NCI-H2196 (cell line): Measurements from ENCODE around the gene ISM2.
"Not testable (repeated sequence)": the region's sequence is repeated elsewhere in the genome, so short reads cannot be mapped to it uniquely, and the experiment has no call there.

Experiments
- DNase-seq: peaks from one replicate; lab custom pipeline; 2025; ENCODE audit not compliant: unreplicated experiment; lab: John Stamatoyannopoulos, UW

Gene ISM2

DNA sequence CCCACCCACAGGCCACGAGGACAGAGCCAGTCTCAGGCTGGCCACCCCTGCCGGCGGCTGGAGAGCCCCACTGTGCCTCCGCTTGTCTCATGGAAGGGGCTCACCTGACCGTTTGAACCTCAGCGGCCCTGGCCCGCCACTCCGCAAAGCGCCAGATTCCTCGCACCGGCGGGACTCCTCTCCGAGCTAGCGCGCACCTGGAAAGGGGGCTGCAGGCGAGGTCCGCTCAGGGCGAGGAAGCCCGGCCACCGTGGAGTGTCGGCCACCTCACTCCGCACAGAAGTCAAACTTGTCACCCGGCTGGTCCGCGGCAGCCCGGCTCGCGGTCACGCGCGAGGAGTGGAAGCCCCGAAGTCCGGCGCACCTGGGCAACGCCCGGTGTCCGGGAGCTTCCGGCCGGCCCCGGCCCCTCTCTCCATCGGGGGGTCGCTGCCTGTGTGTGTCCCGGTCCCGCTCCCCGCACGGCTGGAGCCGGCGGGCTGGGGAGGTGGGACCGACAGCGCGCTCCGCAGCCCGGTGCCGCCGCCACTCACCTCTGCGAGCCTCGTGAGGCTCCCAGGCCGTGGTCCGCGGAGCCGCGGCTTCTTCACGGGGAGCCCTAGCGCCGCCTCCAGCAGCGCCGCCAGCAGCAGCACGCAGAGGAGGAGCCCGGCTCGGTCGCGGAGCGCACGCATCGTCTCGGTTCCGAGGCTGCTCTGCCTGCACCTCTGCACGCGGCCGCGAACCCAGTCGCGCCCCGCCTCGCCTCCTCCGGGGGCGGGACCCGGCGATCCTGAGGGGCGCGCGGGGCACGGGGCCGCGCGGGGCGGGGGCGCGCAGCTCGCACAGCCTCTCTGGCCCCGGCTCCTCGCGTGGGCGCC lies at the start of gene ISM2:
Gene ISM2, minus strand, starts transcription at position 697 of the 860 bp plus-strand sequence. Its CDS starts 23 bp downstream, at position 674.
- DNase-seq, result peak; percentile 67

DNA sequence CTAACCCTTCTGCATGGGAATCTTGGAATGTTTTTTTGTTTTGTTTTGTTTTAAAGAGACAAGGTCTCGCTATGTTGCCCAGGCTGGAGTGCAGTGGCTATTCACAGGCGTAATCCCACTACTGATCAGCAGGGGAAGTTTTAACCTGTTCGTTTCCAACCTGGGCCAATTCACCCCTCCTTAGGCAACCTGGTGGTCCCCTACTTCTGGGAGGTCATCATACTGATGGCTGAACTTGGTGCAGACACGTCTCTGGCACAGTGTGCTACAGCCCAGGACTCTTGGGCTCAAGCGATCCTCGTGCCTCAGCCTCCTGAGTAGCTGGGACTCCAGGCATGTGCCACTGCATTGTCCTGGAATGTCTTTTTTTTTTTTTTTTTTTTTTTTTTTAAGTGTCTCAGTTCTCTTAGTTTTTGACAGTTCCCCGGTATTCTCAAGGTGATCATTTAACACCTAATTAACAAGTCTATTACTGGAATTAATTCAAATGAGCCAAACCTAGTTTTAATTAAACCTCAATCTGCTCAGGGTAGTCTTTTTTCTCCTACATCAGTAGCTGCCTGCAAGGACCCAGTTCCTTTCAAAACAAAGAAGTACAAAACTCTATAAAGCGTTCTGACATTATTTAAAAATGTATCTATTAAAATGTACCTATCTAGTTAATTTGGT lies 49.0 kb upstream of the ISM2 start:
- DNase-seq, result no peak

DNA sequence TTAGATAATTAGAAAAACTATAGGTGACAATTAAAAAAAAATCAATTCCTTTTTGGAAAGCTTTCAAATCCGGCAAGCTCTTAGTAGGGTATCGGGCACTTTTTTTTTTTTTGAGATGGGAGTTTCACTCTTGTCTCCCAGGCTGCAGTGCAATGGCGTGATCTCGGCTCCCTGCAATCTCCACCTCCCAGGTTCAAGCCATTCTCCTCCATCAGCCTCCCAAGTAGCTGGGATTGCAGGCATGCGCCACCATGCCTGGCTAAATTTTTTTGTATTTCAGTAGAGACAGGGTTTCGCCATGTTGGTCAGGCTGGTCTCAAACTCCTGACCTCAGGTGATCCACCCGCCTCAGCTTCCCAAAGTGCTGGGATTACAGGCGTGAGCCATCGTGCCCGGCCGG lies 46.6 kb upstream of the ISM2 start:
- not testable (repeated sequence) for DNase-seq

DNA sequence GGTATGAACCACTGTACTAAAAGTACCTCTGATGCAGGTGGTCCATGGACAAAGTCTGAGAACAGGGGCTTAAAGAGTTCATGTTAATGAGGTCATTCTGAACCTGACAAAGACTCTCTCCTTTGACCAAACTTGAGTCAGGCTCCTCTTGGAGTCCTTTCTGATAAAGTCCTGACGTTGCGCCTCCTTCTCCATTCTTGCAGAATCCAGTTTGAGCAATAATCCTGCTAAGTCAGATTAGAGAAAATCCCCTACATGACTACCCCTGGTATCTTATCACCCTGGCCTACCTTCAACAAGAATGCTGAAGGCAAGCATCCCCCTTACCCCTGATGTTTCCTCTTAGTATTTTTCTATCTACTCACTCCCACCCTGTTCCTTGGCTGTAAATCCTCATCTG lies 46.0 kb upstream of the ISM2 start:
- no peak for DNase-seq

DNA sequence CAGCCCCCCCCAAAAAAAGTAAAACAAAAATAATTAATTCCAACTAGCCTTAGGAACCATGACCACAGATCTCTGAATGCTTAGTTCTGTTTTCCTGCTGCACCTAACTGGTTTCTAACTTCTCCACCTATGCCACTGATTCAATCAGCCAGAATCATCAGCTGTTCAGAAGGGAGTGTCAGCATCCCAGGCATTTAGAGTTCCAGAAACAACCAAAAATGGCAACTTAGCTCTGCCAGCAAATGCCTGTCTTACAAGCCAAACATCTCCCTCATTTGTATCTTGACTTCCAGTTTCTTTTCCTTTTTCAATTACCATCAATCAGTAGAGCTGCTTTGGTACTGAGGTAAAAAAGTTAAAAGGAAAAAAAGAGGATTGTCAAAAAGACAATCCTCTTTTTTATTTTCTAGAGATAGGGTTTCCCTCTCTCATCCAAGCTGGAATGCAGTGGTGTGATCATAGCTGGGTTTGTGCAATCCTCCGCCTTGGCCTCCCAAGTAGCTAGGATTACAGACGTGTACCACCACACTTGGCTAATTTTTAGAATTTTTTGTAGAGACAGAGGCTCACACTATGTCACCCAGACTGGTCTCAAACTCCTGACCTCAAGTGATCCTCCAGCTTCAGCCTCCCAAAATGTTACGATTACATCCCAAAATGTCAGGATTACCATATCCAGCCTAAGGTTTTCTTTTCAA lies 45.2 kb upstream of the ISM2 start:
- no peak for DNase-seq

DNA sequence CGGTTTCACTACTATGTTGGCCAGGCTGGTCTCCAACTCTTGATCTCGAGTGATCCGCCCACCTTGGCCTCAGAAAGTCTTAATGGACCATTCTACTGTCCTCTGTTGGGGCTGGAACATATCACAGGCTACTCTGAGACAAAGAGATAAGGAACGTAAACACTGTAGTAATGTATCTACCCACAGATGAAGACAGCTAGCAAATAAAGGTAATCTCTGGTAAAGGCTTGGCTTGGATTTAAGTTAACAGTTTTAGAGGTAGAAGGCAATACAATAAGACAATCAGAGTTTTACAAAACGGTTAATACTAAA lies 44.6 kb upstream of the ISM2 start:
- DNase-seq, result no peak

DNA sequence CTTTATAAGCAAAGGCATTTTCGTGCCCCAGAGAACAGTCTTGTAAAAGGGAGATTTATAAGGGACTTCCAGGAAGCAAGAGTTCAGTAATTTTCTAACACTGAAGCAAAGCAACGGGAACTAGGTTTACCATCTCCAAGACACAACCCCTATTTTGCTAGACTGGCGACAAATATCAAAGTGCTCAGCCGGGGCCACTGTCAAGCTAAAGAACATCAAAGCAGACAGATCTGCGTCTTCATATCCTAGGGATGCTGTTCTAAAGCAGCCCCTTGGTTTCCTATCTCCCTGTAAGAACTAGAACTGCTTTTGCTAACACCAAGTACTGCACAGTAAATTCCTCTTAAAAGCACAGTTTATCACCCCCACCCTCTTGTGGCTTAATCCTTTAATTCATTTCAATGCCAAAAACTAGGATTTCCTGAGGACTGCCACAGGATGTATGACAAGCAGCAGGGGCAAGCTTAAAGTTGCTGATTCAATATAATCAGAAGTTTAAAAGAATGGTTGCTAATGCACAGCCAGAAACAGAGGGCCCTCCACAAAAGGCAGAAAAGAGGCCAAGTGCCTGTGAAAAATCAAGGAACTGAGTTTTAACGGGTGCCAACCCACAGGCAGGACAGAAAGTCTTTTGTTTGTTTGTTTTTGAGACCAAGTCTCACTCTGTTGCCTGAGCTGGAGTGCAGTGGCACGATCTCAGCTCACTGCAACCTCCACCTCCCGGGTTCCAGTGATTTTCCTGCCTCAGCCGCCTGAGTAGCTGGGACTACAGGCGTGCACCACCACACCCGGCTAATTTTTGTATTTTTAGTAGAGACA lies 44.0 kb upstream of the ISM2 start:
- DNase-seq, result no peak

DNA sequence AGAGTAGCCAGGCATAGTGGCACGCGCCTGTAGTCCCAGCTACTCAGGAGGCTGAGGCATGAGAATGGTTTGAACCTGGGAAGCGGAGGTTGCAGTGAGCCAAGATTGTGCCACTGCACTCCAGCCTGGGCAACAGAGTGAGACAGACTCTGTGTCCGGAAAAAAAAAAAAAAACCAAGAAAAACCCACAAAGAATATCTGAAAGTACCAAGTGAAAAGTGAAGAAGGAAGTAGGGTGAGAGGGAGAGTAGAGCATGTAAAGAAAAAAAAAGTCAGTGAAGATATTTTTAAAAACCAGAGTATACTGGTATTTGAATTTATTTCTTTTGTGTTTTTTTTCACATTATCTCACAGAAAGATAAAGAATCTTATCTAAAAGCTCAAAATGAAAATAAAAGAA lies 43.3 kb upstream of the ISM2 start:
- DNase-seq, result no peak

DNA sequence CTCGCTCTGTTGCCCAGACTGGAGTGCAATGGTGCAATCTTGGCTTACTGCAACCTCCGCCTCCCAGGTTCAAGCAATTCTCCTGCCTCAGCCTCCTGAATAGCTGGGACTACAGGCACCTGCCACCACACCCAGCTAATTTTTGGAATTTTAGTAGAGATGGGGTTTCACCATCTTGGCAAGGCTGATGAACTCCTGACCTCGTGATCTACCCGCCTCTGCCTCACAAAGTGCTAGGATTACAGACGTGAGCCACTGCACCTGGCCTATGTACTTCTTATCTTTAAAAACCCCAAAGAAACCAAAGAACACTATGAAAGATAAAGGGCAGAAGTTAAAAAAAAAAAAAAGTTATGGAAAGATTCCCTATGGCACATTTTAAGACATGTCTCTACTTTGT lies 38.3 kb upstream of the ISM2 start:
- not testable (repeated sequence) for DNase-seq

DNA sequence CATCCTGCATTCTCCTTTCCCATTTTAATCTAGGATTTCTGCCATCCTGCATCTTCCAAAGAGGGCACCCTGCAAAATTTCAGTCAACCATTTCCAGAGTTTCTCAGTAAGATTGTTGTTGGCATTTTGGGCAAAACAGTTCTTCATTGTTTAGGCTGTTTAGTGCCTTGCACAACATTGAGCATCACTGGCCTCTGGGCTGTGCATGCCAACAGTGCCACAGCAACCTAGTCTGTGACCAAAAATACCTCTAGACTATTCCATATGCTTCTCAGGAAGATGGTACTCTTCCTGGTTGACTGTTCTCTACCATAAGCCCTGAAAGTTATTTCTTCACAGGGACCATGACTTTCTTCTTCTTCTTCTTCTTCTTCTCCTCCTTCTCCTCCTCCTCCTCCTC lies 32.5 kb upstream of the ISM2 start:
- no peak for DNase-seq

DNA sequence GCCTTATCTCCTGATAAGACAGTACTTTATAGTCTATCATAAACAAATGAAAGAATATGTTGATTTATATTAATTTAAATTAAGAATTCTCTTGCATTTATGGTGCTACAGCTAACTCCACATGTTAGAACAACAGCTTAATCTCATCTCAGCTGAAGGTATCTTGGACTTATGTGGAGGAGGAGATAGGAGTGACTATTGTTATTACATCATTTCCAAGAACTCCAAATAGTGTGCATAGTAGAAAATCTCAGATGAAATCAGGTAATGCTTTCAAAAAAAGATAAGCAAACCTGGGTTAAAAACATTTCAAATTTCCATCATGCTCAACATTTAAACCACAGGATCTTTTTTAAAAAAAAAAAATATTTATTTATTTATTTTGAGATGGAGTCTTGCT lies 31.3 kb upstream of the ISM2 start:
- DNase-seq, result no peak

DNA sequence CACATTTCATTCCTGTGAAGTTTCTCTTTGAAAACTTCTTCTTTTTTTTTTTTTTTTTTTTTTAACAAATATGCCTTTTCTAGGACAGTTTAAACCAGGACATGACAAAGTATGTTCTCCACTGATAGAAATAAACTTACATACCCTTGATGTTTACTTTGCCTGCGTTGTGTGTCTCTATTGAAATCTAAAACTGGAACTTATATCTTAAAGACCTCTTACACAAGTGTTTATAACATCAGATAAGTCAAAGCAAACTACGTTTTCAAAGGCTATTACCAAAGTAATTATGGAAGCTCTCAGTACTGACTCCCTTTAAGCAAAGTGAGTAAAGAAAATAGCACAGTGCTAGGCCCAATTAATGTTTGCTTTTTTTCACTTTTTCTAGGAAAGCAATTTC lies 30.6 kb upstream of the ISM2 start:
- DNase-seq, result no peak

DNA sequence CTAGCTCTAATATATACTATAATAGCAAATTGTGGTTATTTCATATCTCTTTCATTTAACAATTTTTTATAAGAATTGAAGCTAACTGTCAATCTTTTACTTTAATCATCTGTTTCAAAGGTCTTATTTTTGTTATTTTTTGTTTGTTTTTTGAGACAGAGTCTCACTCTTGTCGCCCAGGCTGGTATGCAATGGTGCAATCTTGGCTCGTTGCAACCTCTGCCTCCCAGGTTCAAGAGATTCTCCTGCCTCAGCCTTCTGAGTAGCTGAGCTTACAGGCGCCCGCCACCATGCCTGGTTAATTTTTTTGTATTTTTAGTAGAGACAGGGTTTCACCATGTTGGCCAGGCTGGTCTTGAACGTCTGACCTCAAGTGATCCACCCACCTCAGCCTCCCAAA lies 30.1 kb upstream of the ISM2 start:
- not testable (repeated sequence) for DNase-seq

DNA sequence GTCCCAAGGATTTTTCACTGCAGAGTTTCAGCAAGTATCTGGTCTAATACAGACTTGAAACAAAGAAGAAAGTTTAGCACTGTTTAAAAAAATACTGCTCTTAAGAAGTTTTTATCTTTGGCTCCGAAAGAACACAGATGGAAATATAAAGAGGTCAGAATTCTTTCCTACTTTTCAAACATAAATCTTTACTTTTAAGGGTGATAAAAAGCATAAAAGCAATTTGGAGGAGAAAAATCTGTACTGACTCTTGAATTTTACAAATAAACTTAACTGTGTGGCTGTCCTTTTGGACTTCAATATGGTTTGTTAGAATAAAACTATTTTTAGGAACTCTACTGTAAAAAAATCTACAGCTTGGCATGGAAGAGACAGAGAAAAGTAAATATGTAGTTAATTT lies 27.6 kb upstream of the ISM2 start:
- no peak for DNase-seq

DNA sequence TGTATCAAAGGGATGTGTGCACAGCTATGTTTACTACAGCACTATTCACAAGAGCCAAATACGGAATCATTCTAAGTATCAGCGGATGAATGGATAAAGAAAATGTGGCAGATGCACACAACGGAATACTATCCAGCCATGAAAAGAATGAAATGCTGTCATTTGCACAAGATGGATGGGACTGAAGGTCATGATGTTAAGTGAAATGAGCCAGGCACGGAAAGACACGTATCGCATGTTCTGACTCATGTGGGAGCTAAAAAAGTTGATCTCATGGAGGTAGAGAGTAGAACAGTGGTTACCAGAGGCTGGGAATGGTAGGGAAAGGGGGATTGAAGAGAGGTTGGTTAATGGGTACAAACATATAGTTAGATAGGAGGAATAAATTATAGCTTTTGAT lies 25.9 kb upstream of the ISM2 start:
- DNase-seq, result no peak

DNA sequence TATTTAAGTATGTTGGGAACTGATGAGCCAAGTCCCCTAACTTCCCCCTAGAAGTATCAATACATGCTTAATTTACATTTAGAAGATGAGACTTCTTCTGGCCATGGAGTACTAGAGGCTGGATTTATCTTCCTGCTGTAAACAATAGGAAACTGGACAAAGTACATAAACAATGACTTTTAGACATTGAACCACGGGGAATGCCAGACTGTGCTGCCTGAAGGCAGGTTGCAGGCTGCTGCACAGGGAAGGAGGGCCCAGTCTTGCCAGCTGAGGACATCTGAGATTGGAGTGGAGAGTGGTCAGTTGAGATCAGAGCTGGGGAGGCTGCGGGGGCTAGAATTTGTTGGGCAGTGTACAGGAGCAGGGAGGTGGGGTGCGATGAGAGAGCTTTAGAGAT lies 24.5 kb upstream of the ISM2 start:
- DNase-seq, result no peak

DNA sequence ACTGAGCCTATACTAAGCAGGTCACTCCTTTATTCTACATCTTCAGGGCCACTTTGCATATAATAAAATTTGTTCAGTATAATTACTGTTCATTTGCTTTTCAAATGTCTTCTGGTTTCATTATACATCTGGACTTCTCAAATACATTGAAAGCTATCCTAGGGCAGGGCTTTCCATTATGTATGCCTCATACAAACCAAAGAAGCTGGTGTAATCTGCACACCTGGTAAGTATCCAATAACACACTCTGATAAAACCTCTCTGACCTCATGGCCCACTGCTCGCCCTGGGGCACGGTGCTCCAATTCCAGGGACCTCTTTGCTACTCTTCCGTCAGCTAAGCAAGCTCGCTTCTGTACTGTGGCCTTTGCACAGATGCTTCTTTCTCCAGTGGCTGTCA lies 21.9 kb upstream of the ISM2 start:
- DNase-seq, result no peak

DNA sequence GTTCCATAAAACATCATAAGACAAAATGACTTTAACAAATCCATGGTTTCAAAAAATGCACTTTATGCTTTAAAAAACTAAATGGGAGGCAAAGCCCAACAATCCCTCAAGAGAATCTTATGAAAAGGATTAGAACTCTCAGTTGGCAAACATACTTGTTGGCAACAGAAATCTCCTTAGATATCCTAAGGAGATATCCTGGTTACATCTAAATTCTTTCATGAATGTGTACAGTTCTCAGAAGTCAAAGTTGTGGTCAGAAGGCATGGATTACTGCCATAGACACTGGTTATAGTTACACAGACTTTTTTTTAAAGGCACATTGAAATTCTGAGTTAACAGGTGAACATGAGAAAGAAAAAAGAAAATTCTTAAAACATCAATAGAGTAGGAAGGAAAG lies 17.5 kb upstream of the ISM2 start:
- DNase-seq, result no peak

DNA sequence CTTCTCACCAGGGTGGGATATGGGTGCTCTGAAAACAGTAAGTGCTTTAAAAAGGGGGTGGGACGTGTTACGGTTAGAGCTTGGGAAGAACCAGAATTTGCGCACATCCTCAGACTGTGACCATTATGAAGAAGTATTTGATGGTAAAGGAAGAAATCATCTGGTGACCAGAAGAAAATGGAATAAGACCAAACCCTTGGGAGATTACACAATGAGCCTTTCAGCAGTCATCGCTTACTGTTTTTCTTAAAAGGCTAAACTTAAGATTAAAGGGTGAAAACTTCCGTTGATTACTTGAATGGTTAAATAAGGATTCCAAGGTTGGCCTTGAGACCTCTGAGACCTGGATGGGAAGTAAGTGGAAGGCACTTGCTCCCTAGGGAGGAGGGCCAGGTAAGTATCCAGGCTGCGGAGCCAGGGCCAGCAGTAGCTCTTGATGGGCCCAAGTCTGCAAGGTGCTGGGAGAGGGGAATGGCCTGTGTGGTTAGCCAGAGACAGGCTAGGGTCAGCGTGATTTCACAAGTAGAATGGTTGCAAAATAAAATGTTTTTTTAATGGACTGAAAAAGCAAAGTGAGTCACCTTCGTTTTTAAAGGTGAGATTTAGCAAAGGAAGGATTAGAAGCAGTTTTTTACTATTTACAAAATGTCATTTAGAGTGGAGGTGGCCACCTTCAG lies 13.0 kb upstream of the ISM2 start:
- no peak for DNase-seq

DNA sequence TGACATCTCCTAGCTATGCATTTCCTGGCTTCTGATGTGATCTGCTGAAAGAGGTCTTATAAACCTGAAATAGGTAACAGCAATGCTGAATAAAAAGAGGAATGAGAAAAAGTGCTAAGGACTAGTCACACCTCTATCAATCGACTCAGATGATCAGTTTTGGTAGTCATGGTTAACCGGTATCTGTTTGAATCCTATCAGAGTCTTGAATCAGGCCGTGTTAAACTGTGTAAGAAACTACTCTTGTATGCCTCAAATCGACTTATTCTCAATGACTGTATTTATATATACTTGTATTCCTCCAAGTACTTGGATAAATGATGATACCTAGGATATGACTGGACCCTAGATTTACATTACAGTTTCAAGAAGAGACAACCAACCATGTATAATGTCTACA lies 10.8 kb upstream of the ISM2 start:
- DNase-seq, result no peak

DNA sequence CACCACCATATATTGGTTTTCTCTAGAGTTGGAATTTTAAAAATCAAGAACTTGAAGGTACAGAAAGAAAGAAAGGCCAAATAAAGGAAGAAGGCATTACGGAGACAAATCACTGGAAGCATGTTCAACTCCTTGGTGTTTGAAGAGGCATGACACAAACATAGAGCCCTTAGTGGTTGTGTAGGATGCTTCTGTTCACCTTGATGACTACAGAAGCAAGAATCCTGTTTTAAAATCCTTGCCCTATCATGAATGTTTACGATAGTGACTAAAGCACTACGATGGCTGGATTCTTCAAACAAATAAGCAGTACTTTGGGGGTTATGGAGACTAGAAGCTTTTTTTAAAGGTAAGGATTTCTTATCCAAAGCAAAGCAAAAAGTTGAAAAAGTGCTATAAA lies 10.3 kb upstream of the ISM2 start:
- no peak for DNase-seq
